Renal cortical epithelial cell (primary cell): ENCODE results near the gene NDUFS1. TPM values are rescaled to one million over a fixed set of nuclear protein-coding genes. Genes with fewer than 3 reads are reported as not detected.

Source experiments
- total RNA-seq: library from RNA; depleted of rRNA; stranded (reverse); fragments of >200 nt; gene quantifications from 2 replicates; pipeline ENCODE4 v1.2.3, GENCODE V29; 2014

NDUFS1 gene
- total RNA-seq, 1 donor from 2014 or later, result 188 TPM

Other genes starting within 250 kb of the NDUFS1 start
- gene INO80D, start 73.3 kb downstream of the NDUFS1 start, total RNA-seq, result 7.5 and 15.3 TPM in 2 replicates
- 291 and 545 TPM in 2 replicates for gene EEF1B2, start 451 bp upstream of the NDUFS1 start, total RNA-seq
- gene ZDBF2, start 115.2 kb upstream of the NDUFS1 start, total RNA-seq, result 10.1 and 21.7 TPM in 2 replicates